Activated CD4-positive, alpha-beta T cell treated with anti-CD3 and anti-CD28 coated beads, Interleukin-2, Interleukin-4, amounts not matched to agents 100 ng/mL and 50 ng/mL, durations not matched to agents 16 hours and 8 hours (primary cell): Measurements from ENCODE around the gene EFNA4.
A peak's percentile ranks its signal among the peaks of the same experiment; 100 is the strongest.

Experiments
- DNase-seq: peaks from one replicate; pipeline ENCODE4 v3.0.0-alpha.2; 2020; ENCODE audit warnings: low spot score

The EFNA4 gene

DNA sequence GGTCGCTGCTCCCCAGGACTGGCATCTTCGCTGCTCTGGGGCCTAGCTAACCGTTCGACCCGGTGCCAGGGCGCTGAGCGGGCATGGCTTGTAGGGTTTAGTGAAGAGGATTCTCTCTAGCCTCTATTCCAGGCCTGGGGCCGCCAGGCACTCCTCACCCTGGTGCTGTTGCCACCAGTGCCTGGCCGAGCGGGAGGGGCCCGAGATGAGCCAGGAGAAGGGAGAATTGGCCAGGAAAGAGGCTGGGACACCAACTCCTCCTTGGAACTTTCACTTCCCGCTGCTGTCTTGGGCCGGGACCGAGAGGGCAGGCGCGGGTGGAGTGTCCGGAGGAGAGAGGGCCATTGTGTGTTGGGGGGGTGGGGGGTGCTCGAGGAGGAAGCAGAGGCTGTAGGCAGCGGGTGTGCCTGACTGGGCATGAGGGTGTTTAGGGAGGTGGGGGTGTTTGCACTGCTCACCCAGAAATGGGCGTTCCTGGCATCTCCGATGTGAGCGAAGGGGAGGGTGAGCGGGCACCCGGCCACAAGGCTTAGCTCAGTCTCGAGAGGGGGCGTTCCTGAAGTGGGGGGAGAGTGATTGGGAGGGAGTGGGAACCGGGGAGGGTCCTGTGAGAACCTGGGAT is 11.7 kb upstream of the EFNA4 start:
- DNase-seq: peak; percentile 54

DNA sequence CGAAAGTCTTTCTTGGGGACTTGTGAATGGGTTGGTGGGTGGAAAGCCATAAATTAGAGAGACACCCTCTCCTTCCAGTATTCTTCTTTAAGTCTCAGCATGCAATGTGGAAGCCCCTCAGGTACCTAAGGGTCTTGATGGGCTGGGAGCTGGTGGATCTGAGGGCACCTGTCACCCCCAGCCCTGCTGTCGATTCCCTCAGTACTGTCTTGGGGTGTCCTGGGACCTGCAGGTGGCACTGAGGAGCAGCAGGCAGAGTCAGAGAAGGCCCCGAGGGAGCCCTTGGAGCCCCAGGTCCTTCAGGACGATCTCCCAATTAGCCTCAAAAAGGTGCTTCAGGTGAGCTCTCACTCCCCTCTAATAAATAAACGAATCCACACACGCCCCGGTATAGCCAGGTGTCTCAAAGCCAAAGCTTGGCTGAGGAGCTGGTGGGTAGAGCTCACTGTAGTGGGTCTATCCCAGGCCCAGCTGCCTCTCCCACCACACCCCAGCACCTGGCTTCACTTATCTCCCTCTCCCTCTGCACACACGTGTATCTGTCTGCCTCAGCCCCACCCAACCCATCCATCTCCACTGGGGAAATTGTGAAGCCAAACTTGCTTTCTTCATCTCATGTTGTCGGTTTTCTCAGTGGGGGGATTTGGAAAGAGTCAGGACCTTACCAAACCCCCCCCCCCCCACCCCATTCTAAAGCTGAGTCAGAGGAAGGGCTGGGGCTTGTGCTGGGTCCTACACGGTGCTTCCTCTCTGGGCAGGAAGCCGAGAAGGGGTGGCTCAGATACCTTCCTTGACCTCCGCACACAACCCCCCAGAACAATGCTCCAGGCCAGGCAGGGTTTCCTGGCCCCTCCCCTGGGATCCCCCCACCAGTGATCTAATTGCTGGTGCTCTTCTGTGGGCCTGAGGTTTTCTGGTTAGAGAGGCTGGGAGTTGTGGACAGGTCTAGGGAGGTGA is 10.8 kb upstream of the EFNA4 start:
- peak; percentile 16 for DNase-seq

DNA sequence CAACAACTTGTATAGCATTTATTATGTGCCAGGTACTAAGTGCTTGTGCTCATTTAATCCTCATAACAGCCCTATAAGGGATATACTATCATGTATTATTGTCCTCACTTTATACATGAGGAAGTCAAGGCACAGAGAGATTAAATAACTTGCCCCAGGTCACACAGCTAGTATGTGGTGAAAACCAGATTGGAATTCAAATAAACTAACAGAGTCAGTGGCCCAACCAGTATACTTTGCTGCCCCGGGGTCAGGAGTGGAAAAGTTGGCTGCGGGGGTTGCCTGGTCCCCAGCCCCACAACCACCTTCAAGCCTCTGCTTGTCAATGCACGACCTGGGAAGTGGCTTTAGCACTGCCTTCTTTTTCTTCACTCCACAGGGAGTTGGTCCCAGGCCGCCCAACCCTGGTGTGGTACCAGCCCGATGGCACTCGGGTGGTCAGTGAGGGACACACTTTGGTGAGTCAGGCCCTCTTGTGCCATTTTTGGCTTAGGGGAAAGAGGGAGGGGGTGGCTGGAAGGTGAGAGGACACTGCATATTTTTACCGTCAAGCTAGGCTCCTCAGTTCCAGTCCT is 9.9 kb upstream of the EFNA4 start:
- DNase-seq: no peak

DNA sequence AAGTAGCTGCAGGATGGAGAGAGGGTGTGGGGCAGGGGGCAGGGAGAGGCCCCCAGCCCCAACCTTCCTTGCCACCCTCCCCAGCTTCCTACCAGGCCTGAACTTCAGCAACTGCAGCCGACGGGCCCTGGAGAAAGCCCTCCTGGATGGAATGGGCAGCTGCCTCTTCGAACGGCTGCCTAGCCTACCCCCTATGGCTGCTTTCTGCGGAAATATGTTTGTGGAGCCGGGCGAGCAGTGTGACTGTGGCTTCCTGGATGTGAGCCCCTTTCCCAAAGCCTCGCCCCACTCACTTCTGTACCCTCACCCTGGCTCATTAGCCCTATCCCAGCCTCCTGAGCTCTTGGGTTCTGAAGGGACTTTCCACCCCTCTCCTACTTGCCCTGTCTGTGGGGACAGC is 6.4 kb upstream of the EFNA4 start:
- no peak for DNase-seq

DNA sequence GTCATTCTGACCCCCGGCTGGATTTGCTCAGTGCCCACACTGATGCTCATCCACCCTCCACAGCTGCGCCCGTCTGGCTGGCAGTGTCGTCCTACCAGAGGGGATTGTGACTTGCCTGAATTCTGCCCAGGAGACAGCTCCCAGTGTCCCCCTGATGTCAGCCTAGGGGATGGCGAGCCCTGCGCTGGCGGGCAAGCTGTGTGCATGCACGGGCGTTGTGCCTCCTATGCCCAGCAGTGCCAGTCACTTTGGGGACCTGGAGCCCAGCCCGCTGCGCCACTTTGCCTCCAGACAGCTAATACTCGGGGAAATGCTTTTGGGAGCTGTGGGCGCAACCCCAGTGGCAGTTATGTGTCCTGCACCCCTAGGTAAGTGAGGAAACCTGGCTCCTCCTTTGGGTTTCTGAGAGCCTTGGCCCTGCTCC is 5.7 kb upstream of the EFNA4 start:
- DNase-seq: no peak

DNA sequence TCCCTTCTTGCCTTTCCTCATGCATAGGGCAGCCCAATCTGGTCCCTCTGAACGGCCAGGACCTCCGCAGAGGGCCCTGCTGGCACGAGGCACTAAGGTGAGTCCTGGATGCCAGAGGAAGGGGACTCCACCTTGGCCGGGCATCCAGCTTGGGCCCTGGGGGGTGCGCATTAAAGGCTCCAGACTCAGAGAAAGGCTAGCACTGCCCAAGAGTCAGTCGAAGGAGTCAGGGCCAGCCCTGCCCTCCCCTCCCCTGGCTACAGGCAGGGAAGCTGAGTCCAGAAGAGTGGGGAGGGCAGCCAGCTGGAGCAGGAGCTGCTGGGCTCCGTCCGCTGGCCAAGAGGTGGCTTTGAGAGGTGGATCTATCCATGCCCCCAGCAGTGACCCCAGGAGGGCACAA is 2.8 kb upstream of the EFNA4 start:
- DNase-seq: no peak

DNA sequence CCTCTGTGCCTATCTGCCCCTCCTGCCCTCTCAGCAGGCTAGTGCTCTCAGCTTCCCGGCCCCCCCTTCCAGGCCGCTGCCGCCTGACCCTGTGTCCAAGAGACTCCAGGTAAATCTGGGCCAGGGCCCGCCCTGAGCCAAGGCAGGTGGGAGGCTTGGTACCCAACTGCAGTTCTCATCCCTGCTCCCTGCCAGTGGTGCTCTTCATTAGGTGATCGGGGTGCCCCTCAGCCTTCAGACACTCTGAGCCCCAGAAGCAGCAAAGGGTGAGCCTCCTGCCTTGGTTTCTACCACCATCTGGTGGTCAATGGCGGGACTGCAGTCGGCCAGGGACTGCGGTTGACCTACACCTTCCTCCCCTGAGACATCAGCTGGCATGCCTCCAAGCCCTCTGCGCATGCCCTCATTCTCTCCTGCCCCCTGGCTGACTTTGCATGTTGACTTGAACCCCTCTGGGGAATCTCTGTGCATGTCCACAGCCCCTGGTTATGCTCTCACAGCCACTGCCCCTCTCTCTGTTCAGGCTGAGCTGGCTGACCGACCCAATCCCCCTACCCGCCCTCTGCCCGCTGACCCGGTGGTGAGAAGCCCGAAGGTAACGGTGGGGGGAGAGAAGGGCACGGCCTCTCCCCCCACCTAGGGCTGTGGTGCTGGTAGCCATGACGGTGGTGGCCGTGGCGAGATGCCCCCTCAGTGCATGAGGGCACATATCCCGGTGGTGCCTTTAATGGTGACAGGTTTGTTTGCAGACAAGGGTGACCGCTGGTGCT is 2.0 kb upstream of the EFNA4 start:
- DNase-seq: peak; percentile 96

DNA sequence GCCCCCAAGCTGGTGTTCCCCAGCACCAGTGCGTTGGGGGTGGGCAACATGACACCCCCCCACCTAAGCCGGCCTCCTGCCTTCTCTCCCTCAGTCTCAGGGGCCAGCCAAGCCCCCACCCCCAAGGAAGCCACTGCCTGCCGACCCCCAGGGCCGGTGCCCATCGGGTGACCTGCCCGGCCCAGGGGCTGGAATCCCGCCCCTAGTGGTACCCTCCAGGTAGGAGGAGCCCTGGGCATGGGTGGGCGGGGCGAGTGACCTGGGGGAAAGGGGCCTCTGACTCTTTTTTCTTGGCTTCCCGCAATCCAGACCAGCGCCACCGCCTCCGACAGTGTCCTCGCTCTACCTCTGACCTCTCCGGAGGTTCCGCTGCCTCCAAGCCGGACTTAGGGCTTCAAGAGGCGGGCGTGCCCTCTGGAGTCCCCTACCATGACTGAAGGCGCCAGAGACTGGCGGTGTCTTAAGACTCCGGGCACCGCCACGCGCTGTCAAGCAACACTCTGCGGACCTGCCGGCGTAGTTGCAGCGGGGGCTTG is 1.3 kb upstream of the EFNA4 start:
- no peak for DNase-seq

DNA sequence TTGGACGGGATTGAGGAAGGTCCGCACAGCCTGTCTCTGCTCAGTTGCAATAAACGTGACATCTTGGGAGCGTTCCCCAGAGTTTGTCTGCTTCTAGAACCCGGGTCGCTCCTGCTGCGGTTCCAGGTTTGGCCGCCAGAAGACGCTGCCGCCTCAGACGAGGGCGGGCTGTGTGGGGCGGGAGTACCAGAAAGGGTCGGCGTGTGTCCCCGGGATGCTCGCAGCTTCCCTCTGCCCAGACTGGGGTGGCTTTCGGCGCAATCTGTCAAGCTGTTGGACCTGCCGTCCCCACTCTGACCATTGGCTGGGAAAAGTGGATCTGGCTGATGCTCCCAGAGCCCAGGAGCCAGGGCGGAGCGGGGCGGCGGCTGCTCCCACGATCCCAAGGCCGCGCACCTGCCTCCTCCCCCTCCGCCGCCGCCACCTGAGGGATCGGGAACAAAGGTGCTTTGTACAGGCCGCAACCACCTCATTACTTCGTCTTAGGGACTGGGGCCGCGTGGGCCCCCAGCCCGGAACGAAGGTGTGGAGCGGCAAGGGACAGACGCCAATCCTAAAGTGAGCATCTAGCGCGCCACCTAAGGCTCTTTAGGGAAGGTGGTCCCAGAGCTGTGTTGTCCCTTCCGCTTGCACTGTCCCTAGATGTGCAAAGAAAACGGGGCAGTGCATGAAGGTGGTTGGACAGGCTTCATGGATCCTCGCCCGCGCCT is 683 bp upstream of the EFNA4 start:
- DNase-seq: peak; percentile 72

DNA sequence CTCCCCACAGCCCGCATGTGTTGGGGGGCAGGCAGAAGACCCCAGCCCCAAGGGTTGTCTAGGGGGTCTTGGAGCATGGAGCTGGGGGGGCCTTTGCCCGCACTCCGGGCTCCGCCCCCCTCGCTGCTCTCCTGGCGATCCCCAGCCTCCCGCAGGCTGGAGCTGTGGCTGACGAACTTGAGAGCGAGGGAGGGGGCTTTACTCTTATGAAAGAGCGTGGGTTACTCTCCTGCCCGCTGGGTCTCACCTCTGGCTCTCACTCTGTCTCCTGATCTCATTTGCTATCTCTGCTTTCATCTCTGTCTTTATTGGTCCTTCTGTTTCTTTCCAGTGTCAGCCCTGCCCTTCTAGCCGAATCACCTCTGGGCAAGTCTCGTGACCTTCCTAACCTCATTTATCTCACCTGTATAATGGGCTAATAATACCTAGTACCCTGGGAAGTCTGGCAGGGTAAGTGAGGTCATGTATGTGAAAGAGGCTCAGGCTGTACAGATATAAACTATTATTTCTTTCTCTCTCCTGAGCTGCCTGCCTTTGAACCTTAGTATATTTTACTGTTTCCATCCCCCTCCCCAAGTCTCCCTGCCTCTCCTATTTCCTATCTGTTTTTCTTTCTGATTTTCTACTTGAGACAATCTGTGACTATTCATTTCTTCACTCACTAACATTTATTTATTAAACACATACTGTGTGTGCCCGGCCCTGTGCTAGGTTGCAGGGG is 731 bp downstream of the EFNA4 start:
- no peak for DNase-seq

DNA sequence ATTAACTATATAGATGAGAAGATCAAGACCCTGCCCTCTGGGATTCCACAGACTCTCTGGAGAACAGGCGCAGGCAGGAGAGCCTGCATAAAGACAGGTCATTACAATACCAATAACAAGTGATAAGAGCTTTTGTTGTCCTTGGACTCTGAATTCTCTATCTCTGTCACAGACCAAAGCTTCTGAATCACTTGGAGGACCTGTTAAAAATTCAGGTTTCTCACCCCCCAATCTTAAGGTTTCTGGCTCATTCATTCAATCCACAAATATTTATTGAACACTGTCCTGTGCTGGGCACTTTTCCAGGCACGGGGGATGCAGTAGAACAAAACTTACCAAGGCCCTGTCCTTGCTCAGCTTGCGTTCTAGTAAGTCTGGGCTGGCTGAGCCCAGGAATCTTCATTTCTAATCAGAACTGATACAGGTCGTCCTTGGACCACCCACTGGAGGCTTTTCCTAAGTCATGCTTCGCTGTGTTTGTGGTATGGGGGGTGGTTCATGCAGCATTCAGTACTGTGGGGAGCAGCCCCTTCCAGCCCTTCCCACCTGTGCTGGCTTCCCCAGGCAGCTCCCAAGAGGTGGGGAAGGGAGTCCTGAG is 1.4 kb downstream of the EFNA4 start:
- DNase-seq: no peak

DNA sequence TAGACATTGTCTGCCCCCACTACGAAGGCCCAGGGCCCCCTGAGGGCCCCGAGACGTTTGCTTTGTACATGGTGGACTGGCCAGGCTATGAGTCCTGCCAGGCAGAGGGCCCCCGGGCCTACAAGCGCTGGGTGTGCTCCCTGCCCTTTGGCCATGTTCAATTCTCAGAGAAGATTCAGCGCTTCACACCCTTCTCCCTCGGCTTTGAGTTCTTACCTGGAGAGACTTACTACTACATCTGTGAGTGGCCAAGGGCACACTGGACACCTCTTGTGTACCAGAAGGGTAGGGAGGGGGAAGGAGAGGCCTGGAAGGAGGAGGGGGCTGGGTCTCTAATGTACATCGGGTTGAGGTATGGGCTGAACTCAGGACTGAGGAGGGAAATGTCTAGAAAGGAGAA is 3.2 kb downstream of the EFNA4 start:
- DNase-seq: no peak

DNA sequence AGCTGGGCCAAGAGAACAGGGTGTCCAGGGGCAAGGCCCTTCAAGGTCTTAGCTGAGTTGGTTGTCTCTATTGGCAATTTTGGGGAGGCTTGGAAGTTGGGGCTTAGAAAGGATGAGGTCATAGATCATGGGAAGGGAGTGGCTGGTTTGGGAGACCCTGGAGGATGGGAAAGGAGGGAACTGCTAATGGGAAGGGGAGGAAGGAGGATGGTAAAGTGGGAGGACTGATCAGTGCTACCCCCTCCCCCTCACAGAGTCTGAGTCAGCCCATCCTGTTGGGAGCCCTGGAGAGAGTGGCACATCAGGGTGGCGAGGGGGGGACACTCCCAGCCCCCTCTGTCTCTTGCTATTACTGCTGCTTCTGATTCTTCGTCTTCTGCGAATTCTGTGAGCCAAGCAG is 5.1 kb downstream of the EFNA4 start:
- no peak for DNase-seq

DNA sequence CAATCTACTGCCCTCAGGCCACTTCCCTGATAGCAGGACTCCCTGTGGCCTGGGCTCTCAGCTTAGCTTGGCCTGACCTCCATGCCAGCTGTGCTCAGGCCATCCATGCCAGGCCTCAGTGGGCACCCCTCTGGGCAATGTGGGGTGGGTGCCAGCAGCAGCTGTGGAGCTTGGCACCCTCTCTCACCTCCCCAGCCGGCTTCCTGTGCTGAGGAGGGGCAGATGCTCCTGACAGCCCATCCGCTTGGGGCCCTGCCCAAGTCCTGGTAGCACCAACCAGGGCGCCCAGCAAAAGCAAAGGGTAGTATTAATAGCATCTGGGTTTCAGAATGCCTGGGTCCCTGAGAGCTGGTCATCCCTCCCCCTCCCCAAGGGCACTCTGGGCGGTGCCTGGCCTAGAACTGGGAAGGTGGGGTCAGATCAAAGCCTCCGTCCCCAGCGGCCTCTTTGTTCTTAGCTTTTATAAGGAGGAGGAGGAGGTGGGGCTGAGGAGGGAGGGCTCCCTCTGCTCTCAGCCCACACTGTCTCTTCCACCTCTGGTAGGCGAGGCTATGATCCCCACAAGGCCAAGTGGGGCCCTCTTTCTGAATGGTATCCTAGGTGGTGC is 6.1 kb downstream of the EFNA4 start:
- DNase-seq: no peak

DNA sequence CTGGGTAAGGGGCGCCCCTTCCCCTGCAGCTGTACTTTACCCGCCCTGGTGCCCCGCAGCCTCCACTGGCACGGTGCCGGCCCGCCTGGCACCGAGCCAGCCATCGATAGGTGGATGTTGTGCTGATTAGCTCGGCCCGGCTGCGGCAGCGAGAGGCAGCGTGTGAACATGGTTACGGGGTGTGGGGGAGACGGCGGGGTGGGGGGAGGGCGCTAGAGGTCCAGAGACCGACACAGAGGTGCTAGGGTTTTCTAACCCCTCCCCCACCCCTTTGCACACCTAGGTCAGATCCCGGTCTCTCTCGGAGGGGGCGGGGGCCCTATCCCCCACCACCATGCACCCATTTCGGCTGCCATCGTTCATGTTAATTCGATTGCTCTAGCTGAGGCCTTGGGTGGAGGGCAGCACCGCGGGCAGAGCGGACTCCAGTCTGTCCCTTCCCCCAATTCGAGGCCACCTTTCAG is 6.7 kb downstream of the EFNA4 start:
- no peak for DNase-seq

DNA sequence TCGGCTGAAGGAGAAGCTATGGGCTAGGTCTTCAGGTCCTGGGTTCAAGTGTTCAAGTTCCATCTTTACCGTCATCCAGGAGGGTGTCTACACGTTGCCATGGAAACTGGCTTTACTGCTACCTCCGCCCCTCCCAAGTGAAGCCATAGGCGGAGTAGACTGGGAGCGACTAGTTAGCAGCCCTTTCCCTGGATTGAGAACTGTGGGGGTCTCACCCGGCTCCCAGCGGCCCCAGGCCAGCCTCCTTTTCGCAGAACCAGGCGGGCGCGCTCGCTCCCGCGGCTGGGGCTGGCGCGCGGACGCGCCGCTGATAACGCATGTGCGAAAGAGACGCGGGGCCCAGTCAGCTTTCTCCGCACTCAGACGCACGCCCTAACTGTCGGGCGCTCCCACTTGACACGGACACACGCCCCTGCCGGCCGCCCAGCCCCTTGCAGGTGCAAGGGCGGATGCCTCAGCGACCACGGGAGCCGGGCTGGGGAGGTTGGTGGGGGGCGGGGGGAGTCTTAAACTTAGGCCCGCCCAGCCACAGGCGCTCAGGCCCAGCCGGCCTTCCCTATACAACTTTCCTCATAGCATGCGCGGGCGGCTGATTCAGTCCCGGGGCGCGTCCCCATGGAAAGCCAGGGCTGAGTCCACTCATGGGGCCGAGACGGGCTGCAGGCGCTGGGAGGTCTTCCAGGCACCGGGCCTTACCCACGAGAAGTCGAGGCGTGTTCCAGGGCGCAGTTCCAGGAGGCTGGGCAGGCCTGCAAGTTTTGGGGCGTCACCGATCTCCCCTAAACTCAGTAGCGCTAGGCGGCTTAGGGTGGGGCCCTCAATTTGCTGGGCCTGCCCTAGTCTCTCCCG is 7.4 kb downstream of the EFNA4 start:
- peak; percentile 75 for DNase-seq

DNA sequence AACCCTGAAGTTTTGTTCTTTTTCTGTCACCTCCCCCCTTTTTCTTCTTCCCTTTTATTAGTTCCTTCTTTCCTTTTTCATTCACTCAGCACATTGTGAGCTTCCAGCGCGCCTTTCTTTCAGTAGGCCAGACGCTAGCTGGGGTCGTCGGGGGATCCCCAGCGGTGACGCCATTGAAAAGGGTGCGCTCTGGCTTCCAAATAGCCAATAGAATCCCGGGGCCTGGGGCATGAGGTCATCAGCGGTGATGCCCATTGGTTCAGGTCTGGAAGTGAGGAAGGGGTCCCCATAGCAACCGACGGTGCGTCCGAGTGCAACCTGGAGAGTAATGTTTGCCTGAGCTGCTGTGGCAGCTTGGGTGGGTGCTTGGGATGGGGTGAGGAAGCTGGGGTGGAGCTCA is 8.2 kb downstream of the EFNA4 start:
- DNase-seq: no peak

DNA sequence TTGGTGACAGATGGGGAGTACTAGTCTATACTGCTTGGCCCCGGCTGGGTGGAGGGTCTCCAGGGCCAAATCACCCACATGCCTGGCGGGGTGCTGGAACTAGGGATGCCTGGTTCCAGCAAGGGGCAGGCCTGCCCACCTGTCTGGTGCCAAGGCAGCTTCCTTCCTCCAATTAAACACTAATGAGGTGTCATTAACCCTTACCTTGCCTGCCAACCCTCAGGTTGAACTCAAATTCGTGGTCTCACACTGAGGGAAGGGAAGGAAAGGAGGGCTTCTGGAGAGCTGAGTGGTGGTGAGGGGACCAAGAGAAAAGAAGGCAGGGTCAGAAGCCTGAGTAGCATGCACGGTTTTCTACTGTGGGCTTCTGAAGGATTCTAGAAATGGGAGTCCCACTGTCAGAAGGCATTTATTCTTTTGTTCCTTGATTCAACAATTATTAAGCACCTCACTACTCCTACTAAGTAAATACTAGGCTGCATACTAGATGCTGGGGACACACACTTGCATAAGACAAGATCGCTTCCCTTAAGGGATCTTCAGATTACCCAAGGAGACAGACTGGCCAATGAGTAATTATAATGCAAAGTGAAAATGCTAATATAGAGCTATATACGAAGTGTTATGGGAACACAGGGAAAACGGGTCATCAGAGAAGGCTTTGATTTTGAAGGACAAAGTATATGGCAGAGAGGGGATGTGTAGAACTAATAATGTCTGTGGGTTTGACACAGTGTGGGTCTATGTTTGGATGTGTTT is 9.2 kb downstream of the EFNA4 start:
- no peak for DNase-seq
